PC-3 (cell line): ENCODE results near the gene PI4K2A.

Experiments used
- CTCF ChIP-seq: fragments of 300-600 bp; sonication (generic); conservative IDR thresholded peaks from 2 replicates; pipeline ENCODE4 v1.5.1; 2017; ENCODE audit warnings: antibody characterized with exemption, low read depth, mild to moderate bottlenecking, low read length
- EZH2 ChIP-seq: fragments of 300-600 bp; sonication (generic); IDR thresholded peaks from one replicate; pipeline ENCODE4 v1.6.1; 2017; ENCODE audit warnings: antibody characterized with exemption, mild to moderate bottlenecking, low read length; ENCODE audit not compliant: unreplicated experiment
- EZH2phosphoT487 ChIP-seq: fragments of 300-600 bp; sonication (generic); IDR thresholded peaks from 2 replicates; pipeline ENCODE4 v1.6.1; 2018; ENCODE audit warnings: mild to moderate bottlenecking, antibody characterized with exemption, low read length, borderline replicate concordance

- no peak for TF ChIP-seq EZH2
- TF ChIP-seq CTCF: no peak
- no peak for TF ChIP-seq EZH2phosphoT487
These were observed 45.0 kb downstream of the PI4K2A start for GRCh38 chr10:97685395-97685958.
